HG02610 (cell line): ENCODE measurements around the gene RNF2.
"Not testable (repeated sequence)": the region's sequence is repeated elsewhere in the genome, so short reads cannot be mapped to it uniquely, and the experiment has no call there.

Experiments used
- ATAC-seq: cut with Tn5 transposase; IDR thresholded peaks from one replicate; pipeline ENCODE4 v1.9.1; 2021; ENCODE audit warnings: mild to moderate bottlenecking, moderate library complexity; ENCODE audit not compliant: unreplicated experiment

Gene RNF2

GRCh38 chr1:185044981-185045813 is at the start of gene RNF2:
RNF2 (plus strand) TSS chr1:185045558; CDS start chr1:185087554, 41,996 bp downstream.
- ATAC-seq = peak; percentile 91

- ATAC-seq = not testable (repeated sequence)
Measured at GRCh38 chr1:184999974-185000373, 45.4 kb upstream of the RNF2 start.

GRCh38 chr1:185001312-185001880 is 44.0 kb upstream of the RNF2 start:
- ATAC-seq = not testable (repeated sequence)

GRCh38 chr1:185008838-185009237 is 36.5 kb upstream of the RNF2 start:
- ATAC-seq = no peak

DNA sequence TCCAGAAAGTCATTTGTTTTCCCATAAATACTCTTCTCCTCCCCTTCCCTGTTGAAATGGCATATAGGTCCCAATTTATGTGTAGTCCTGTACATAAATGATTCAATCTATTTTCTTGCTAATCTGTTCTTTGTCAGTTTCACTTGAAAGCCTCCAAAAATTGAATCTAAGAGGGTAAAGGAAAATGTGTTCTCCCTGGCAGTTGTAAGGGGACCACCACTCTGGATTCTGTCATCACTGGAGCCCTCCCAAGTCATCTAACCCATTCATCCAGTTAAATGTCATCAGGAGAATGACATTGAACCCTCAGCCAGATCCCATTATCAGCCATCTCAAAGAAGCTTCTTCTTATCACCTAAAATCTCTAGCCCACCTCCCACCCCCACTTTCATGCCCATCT is 35.0 kb upstream of the RNF2 start:
- no peak for ATAC-seq

GRCh38 chr1:185014941-185015340 is 30.4 kb upstream of the RNF2 start:
- ATAC-seq = no peak

GRCh38 chr1:185015631-185016030 is 29.7 kb upstream of the RNF2 start:
- no peak for ATAC-seq

DNA sequence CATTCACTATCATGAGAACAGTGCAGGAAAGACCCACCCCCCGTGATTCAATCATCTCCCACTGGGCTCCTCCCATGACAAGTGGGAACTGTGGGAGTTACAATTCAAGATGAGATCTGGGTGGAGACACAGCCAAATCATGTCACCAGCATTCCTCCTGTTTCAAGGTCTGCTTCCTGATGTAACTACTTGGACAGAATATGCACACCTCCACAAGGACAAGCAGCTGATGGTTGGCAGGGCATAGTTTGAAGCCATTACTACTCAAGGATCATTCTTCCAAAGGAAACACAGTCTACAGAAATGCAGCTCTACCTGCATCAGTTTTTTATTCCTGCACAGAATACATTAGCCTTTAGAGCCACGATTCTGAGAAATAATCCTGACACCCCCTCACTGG is 28.5 kb upstream of the RNF2 start:
- ATAC-seq = no peak

GRCh38 chr1:185017338-185017737 is 28.0 kb upstream of the RNF2 start:
- no peak for ATAC-seq

GRCh38 chr1:185017966-185018365 is 27.4 kb upstream of the RNF2 start:
- no peak for ATAC-seq

GRCh38 chr1:185027252-185027882 is 18.0 kb upstream of the RNF2 start:
- no peak for ATAC-seq

GRCh38 chr1:185033686-185034085 is 11.7 kb upstream of the RNF2 start:
- ATAC-seq = no peak

DNA sequence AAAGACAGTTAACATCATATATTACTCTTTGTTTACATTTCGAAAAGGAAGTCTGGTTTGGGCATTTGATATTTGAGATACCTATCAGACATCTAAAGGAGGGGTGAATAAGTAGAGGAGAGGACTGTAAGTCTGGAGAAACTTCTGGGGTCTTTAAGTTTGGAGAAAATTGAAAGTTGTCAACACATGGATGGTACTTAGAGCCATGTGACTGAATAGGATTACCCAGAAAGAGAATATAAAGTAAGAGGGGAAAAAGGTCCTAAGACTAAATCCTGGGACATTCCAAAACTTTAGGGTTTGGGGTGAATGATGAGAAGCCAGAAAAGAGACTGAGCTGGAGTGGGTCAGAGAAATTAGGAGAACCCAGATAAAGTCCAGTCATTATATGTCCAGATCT is 10.1 kb upstream of the RNF2 start:
- ATAC-seq = no peak

DNA sequence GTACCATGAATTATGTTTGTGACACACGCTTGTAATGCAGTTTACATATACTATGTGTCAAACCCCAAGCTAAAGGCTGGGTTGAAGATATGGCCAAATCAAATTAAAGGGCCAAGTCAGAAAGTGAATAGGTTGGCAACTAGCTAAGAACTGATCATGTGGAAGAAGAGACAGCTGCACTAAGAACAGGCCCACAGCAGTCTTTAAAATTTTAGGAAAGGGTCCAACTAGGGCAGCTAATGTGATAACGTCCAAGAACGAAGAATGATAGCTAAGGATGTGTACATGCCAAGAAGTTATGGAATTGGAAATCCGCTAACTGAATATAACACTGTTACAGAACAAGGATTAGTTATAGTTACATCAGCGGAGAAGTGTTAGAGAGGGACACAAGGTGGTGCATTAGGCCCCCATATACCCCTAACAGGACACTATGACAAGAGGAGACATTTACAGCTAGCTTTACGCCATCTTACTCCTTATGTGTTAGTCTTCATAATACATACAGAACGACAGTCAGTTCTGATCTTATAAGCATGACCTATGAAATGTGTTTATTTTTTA is 6.5 kb upstream of the RNF2 start:
- no peak for ATAC-seq

DNA sequence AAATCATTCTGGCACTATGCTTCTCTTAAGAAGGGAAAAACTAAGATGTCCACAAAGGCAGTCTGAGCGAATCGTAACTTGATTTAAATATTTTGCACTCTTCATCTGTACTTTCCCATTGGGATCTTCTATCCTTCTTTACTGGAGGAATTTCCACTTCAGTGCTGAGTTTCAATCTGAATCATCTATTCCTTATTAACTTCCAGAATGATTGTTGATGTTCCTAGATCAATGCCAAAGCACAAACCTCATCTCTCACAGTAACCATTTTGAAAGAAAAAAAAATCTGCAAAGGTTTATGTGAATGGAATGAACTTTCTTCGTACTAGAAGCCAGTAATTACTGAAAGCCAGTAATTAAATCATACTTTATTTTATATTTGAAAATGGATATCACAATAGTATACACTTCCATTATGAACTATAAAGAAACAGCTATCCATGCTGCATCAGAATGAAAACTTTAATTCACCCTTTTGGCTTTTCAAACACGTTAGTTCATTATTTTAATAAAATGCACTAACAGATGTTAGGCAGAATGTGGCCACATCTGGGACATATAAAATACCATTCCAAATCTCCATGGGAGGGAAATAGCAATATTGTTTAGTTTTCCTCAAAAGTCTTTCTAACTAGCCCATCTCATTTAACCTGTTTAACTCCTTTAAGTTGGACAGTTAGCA is 5.5 kb upstream of the RNF2 start:
- no peak for ATAC-seq

DNA sequence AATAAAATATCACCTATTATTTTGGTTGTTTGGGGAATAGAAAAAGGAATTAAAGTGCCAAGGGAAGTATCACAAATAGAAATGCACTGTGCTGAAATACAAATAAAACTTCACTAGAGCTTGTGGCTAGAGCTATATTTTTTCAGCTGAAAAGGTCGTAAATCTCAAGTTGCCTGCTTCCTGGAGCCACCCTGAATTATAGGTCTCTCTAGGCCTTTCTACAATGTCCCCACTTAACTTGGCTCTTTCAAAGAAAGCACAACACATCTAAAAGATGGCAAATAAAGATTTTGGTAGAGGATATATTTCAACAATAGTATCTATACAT is 5.0 kb upstream of the RNF2 start:
- no peak for ATAC-seq

DNA sequence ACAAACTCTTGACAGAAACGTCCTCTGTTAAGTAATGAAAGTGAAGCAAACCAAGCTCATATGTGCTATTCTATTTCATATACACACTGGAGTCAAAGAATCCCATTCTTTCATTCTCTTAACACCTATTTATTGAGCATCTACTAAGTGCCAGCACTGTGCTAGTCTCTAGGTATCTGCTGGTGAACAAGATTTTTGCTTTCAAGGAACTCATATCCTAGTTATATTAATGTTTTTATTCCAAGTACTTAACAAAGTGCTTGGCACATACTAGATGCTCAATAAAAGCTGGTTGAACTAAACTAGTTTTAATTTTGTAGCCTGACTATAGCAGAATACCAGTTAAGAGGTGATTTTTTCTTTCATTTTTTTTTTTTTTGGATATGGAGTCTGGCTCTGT is 3.6 kb upstream of the RNF2 start:
- ATAC-seq = no peak

DNA sequence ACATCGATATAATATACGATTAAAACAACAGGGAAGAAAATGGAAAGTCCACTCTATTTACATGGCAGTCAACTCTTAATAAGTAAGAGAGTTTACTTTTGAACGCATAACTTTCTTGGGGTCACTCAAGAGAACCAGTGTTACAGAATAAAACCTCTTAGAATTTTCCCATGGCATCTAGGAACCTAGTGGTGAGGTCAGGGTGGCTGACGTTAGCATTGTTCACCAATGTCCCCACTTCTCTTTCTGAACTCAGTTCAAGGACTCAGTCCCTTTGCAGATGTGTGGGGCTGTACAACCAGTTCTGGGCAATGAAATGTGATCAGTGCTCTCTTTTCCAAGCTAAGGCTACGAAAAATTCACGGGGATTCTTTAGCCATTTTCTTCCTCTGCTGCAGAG is 2.6 kb upstream of the RNF2 start:
- no peak for ATAC-seq

DNA sequence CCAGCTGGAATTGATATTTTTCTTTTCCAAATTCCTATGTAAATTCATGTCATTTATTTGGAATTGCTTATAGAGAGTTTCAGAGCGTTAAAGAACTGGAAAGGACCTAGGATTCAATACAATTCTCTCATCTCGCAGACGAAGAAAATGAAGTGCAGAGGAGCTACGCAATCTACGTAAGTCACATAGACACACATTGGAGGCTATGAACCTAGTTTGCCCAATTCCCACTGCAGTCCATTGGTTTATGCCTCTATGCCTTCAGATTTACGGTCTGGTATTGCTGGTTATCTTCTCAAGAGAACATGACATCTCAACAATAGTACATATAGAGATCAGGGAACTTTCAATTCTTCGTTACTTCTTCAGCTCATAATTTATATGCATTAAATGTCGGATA is 971 bp upstream of the RNF2 start:
- ATAC-seq = no peak

DNA sequence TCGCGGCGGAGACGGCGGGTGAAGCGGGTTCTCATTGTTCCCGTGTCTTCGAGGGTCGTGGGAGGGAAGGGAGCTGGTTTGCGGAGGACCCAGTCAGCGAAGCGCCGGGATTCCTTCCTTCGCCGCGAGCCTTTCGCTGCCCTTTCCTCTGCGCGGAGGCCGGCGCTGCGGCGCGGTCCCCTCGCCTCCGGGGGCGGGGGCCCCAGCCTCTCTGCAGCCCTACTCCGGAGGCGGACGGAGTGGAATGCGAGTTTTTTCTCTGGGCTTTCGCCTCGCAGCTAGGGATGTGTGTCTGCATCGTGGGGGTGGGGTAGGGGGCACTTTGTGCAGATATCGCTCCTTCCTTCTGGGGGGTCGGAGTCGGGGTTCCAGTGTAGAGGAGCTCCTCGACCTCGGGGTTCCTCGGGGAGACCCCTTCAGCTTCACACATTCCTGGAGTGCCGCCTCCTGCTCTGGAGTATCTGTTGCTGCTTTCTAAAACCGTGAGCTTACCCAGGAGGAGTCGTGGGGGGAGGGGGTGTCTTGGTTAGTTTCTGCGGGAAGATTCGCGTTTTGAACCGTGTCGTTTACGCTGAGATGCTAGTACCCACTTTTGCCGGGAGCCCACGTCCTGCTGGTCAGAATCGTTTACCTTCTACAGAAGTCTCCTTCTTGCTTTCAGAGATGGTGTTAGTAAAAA is 595 bp downstream of the RNF2 start:
- ATAC-seq = peak; percentile 26

DNA sequence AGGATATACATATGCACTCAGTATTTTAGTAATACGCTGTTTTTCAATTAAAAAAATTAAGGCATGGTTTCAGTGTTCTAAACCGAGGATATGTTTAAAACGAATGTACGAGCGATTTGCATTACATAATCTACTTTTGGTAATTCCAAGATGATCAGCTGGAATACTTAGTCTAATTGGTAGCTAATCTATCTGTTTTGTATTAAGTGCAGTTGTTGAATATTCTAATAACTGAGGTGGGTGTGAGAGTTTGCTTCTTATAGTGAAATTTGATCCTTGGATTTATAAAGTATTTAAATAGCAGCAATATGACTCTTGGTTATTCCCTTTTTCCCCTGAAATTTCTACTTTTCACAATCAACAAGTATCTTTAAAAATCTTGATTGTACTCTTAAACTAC is 1.3 kb downstream of the RNF2 start:
- no peak for ATAC-seq
